Body of pancreas (tissue), 4 donors: ENCODE results near the gene RELN. TPM values are rescaled to one million over a fixed set of nuclear protein-coding genes. Genes with fewer than 3 reads are reported as not detected.

Experiments
- ATAC-seq: fragments of 150-250 bp; one replicate; pipeline ENCODE4 v1.9.1; 2016
- DNase-seq, 4 donors: peaks; one replicate each; pipeline ENCODE4 v3.0.0-alpha.2; 2019
- H3K27ac ChIP-seq, 4 donors: fragments of 200-600 bp; sonication (generic); 1 replicate in 3 of 4; 2 replicates in 1 of 4; pipeline versions ENCODE4 v1.5.1 to v1.6.1; 2016 to 2019; ENCODE audit warnings: mild to moderate bottlenecking in 1 of 4, mixed read lengths in 1 of 4, moderate library complexity in 1 of 4
- H3K27me3 ChIP-seq, 2 donors: fragments of 200-600 bp; sonication (generic); one replicate each; pipeline ENCODE4 v1.6.0; 2016; ENCODE audit warnings: mild to moderate bottlenecking in 1 of 2
- H3K36me3 ChIP-seq, 2 donors: fragments of 200-600 bp; sonication (generic); replicated peaks in 1 of 2; 2 replicates each; pipeline ENCODE4 v1.5.1; 2016; ENCODE audit warnings: low read depth in 2 of 2; ENCODE audit not compliant: insufficient read depth in 1 of 2
- H3K4me1 ChIP-seq: fragments of 200-600 bp; sonication (generic); one replicate; pipeline ENCODE4 v1.6.0; 2016
- H3K4me3 ChIP-seq, 2 donors: fragments of 200-600 bp; sonication (generic); 1 replicate in 1 of 2; 2 replicates in 1 of 2; pipeline ENCODE4 v1.5.1; 2016 to 2019
- H3K9me3 ChIP-seq, 3 donors: fragments of 200-600 bp; sonication (generic); 1 replicate in 2 of 3; 2 replicates in 1 of 3; pipeline ENCODE4 v1.5.1; 2016
- CTCF ChIP-seq, 7 experiments: fragments of 450-650 bp in 4 of 7; fragments of 200-600 bp in 3 of 7; sonication (generic) in 3 of 7; IDR thresholded peaks; one replicate each; pipeline ENCODE4 v1.5.1; 2016 to 2019; ENCODE audit warnings: antibody characterized with exemption in 7 of 7
- POLR2A ChIP-seq, 3 donors: fragments of 450-650 bp; IDR thresholded peaks; one replicate each; pipeline ENCODE4 v1.6.1; 2016; ENCODE audit warnings: antibody characterized with exemption in 3 of 3, mild to moderate bottlenecking in 2 of 3
- WGBS, 2 donors: methylation state at CpG; one replicate each; pipeline ENCODE4 v1.1.5; 2017; 5-methylcytosine and 5-hydroxymethylcytosine counted together
- intact Hi-C: fragments of 100-400 bp; cut with DNase I; formaldehyde crosslinking; loops from one replicate; pipeline ENCODE4 v1.15.1; 2023
- total RNA-seq, 2 donors: library from RNA; depleted of rRNA; stranded (reverse); fragments of >200 nt; gene quantifications; one replicate each; pipeline ENCODE4 v1.1.0, GENCODE V29; 2016

The RELN gene
- total RNA-seq, 2 donors from 2014 or later, result 0.33 to 3.9 TPM

DNA sequence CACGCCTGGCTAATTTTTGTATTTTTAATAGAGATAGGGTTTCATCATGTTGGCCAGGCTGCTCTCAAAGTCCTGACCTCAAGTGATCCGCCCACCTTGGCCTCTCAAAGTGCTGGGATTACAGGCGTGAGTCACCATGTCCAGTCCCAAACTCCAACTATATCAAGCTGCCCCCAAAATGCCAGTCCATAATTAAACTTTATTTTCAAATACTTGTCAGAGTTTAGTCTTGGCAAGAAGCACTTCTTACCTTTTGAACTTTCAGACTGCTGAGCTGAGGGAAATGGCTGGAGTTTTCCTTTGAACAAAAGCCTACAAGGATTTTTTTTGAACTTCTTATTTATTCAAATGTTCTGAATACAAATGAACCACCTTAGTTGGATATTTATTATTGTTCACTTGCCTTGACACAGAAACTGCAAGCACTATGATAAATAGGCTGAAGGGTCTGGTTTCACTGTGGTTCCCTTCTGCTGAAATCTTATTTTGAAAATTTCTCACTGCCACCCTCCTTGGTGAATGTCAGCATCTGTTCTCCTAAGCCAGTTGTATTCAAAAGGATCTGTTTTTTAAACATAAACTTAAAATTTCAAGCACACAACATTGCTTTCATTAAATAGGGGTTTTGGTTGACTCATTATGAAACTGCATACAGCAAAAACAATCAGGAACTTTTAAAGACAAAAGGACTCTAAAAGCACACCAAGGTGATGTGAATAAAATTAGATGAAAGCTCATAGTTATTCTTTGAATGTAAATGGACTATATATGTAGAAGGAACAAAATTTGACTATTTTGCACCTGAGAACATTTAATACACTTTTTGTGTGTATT is 441.8 kb downstream of the RELN start:
- Histone ChIP-seq H3K36me3 (no peaks in the 10 kb centered on the region), H3K9me3 (no peaks in the 10 kb centered on the region), H3K4me3 (no peak overlapping the region), H3K27me3 (no peaks in the 10 kb centered on the region), H3K4me1 (no peaks in the 10 kb centered on the region), H3K27ac (no peak overlapping the region)
- ATAC-seq, result no peak
- 84 to 89% methylated on average over 3 of the region's 3 CpGs for WGBS, 2 donors
- TF ChIP-seq POLR2A (IDR thresholded peaks at IDR 0.05), result no peak
- no peak for TF ChIP-seq CTCF (IDR thresholded peaks at IDR 0.05)
- intact Hi-C loops, result no loop called here
- DNase-seq, result no peak

DNA sequence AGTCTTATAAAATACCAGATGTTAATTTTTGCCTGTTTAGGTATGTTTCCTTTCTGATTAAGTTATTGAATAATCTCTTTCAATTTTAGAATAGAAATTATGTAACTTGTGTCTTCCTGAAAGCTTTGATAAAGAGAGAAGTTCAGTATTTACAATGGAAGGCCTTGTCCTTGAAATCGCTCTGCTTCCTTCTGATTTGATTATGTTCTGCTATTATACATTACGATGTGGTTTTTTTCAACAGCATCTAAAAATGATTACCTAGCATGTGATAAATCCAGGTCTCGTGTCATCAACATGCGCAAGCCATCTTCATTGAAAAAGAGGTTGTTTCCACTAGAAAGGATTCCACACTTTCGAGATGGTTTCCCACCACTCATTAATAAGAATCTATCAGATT is 447.0 kb downstream of the RELN start:
- no peak for DNase-seq
- no peaks in the 10 kb centered on the region for H3K9me3 ChIP-seq
- no peak overlapping the region for H3K4me3 ChIP-seq
- no peaks in the 10 kb centered on the region for H3K27me3 ChIP-seq
- no peak for ATAC-seq
- no peaks in the 10 kb centered on the region for H3K4me1 ChIP-seq
- WGBS, 2 donors, result 69 to 77% methylated on average over 5 of the region's 5 CpGs
- no peaks in the 10 kb centered on the region for H3K36me3 ChIP-seq
- intact Hi-C loops, result no loop called here
- no peak overlapping the region for H3K27ac ChIP-seq
- no peak for TF ChIP-seq POLR2A (IDR thresholded peaks at IDR 0.05)
- no peak for TF ChIP-seq CTCF (IDR thresholded peaks at IDR 0.05)

GRCh38 chr7:103541947-103542346 is 447.5 kb downstream of the RELN start:
- H3K27ac ChIP-seq, result no peak overlapping the region
- no peaks in the 10 kb centered on the region for H3K36me3 ChIP-seq
- ATAC-seq (no peak), DNase-seq (no peak)
- H3K4me1 ChIP-seq, result no peaks in the 10 kb centered on the region
- TF ChIP-seq POLR2A (IDR thresholded peaks at IDR 0.05), result no peak
- no peak for TF ChIP-seq CTCF (IDR thresholded peaks at IDR 0.05)
- intact Hi-C loops, result no loop called here
- H3K9me3 ChIP-seq, result no peaks in the 10 kb centered on the region
- H3K27me3 ChIP-seq, result no peaks in the 10 kb centered on the region
- no peak overlapping the region for H3K4me3 ChIP-seq
- WGBS, 2 donors, result 67 to 92% methylated on average over 2 of the region's 2 CpGs

GRCh38 chr7:103541026-103541425 is 448.4 kb downstream of the RELN start:
- Histone ChIP-seq H3K4me1 (no peaks in the 10 kb centered on the region), H3K36me3 (no peaks in the 10 kb centered on the region), H3K27me3 (no peaks in the 10 kb centered on the region), H3K4me3 (no peak overlapping the region), H3K9me3 (no peaks in the 10 kb centered on the region), H3K27ac (no peak overlapping the region)
- DNase-seq, result peak; percentile 71 to 82 (median 76)
- TF ChIP-seq CTCF (IDR thresholded peaks at IDR 0.05) (no peak), POLR2A (IDR thresholded peaks at IDR 0.05) (no peak)
- peak; percentile 66 for ATAC-seq
- WGBS, 2 donors, result 28 to 32% methylated on average over 4 of the region's 4 CpGs
- intact Hi-C loops, result no loop called here

GRCh38 chr7:103540338-103540737 is 449.1 kb downstream of the RELN start:
- TF ChIP-seq POLR2A (IDR thresholded peaks at IDR 0.05), result no peak
- TF ChIP-seq CTCF (IDR thresholded peaks at IDR 0.05), result no peak
- H3K27ac ChIP-seq, result no peak overlapping the region
- no peak for ATAC-seq
- no peaks in the 10 kb centered on the region for H3K27me3 ChIP-seq
- no peaks in the 10 kb centered on the region for H3K4me1 ChIP-seq
- intact Hi-C loops, result no loop called here
- H3K36me3 ChIP-seq, result no peaks in the 10 kb centered on the region
- DNase-seq, result no peak
- no peak overlapping the region for H3K4me3 ChIP-seq
- 71 to 72% methylated on average over 7 of the region's 7 CpGs for WGBS, 2 donors
- H3K9me3 ChIP-seq, result no peaks in the 10 kb centered on the region
